HUDEP-2 (cell line): Measurements from ENCODE around the gene TWIST2.
A peak's percentile ranks its signal among the peaks of the same experiment; 100 is the strongest.

Experiments used
- DNase-seq, 76 experiments: peaks; one replicate each; lab custom pipeline; 2025; ENCODE audit not compliant: unreplicated experiment in 76 of 76; lab: John Stamatoyannopoulos, UW

The TWIST2 gene

DNA sequence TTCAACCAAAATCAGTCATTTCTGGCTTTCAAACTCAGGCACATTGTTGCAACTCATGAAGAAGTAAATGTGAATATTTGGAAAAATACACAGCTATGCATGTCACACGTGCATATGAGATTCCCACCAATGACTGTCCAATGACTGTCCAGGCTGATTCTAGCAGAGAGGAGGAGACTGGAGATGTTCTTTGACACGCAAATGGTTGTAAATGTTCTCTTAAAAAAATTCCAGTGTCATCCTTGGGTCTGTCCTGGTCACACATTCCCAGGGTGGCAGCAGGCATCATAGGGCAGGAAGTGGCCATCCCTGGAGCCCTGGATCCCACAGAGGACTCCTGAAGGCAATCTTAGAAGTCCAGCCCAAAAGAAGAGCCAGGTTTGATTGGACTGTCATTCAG is 40.9 kb downstream of the TWIST2 start:
- no peak for DNase-seq

DNA sequence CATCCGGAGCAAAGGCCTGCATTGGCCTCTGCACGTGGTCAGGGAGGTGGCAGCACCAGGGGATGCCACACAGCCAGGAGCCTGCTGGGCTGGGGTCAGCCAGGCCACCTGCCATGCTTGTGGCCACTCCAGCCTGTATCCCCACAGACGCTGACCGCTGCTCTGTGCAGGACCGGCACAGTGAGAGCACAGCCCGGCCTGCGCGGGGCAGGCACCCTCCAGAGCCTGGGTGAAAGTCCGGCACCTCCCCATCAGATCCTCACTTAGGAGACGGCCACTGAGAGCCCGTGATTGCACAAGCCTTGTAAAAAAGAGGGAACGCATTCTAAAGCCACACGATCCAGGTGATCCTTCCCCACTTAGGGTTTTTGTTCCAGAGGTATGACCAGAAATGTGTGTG is 42.2 kb downstream of the TWIST2 start:
- no peak for DNase-seq

DNA sequence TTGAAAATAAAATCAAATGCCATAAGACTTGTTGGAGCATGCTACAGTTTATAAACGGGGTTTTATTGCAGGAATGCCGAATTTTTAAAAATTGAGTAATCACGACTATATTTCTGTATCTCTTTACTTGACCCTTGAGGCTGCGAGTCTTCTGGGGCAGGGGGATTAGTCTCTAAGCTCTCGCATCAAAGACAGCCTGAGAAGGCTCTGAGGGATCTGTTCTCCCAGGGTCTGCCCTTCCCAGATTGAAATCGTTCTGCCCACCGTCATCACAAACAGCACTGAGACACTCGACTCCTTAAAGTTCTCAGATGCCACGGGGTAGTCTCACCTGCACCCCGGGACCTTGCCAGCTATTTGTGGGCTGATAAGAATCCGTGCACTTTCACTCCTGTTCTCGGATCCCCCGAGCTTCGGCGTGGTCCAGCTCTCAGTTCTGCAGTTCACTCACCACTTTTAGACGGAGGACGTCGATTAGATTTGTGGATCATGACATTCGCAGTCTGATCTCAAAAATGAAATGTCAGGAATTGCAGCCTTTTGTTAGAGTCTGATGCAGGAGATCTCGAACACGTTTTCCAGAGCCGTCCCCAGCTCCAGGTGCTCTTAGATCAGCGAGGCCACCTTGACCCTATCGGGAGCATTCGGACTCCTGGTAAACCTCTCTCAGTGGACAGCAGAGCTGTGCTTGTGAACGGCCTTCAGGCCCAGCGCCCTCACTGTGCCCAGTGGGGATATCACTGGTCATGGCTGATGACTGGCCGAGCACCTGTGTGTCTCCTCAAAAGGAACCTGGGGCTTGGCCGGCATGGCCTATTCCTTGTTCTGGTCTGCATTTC is 43.0 kb downstream of the TWIST2 start:
- DNase-seq, result no peak

DNA sequence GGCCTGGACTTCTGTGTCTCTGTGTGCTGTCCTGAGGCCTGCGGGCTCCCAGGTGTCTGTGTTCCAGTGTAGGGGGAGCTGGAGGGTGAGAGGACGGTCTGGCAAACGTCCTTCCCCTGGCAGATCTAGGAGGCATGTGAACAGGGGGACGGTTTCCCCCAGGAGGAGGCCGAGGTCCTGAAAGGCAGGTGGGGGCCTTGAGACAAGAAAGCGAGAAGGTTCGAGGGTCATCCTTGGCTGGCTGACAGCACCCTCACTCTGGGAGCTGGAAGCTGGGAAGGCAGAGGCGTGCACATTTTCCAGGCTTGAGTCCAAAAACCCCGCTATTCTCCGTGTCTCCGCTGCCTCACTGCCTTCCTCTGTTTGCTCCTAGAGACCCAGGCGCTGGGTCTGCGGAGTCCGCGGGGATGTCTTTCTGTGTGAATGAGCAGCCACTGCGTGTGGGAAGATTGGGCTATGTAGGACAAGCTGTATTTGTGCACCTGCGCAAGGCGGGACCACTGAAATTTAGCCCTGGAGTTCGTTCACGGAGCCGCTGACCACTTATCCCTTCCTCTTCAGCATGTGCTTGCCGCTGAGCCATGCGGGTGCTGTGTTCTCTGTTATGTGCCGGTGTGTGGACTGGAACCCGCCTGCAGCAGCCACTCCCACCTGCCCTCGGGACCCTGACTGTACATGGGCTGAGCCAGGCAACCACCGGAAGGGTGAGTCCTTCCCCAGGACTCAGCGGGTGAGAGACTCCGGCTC is 43.7 kb downstream of the TWIST2 start:
- DNase-seq, result no peak

DNA sequence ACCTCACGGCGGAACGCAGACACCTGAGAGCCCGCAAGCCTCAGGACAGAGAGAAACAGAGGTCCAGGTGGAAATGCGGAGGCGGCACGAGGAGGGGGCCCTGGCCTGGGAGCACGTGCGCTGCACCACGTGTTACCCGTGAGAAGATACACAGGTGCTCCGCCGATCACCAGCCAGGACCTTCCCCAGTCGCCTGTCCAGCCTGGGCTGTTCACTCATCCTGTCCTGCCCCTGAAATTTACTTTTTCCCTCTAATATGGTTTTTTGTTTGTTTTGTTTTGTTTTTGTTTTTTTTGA is 44.3 kb downstream of the TWIST2 start:
- no peak for DNase-seq

DNA sequence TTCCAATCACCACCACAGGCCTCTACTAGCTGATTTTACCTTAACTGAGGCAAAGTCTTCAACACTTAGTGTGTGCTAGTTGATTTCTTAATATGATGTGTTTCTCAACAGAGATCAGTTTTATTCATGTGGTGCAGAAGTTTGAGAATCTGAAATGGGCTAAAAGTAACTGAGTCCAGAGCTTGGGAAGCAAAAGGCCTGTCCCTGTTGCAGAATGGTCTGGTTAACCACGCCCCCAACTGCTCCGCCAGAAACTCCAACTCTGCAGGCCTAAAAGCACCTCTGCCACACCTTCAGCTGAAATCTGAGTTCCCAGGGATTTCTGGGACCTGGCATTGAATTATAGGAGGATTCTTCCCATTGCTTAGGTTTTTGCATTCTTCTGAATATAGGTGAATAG is 44.9 kb downstream of the TWIST2 start:
- no peak for DNase-seq

DNA sequence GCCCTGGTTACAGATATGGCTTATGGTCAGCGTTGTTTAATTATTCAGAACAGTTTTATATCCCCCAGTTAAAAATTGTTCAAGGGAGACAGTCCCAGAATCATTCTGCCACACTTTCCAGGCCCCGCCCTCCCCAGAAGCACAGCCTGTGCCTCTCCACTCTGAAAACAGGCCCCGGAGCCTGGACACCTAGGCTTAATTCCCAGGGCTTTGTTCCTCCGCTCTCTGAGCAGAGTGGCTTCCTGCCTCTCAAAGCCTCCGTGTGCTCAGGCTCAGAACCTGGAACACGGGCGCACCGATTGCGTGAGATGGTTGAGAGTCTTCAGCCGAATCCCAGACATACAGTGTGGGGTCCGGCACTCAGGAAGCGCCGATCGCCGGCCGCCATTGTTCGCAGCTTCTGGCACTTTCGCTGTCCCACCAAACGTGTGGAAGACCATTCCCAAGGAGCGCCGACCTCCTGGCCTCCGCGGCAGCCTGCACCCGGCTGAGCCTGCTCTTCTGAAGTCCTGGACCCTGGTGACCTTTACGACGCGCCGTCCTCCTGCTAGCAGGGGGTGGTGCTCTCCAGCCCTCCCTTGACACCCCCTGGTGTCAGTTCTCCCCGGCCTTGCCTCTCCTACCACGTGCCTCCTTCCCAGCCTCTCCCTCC is 45.6 kb downstream of the TWIST2 start:
- DNase-seq, result no peak

DNA sequence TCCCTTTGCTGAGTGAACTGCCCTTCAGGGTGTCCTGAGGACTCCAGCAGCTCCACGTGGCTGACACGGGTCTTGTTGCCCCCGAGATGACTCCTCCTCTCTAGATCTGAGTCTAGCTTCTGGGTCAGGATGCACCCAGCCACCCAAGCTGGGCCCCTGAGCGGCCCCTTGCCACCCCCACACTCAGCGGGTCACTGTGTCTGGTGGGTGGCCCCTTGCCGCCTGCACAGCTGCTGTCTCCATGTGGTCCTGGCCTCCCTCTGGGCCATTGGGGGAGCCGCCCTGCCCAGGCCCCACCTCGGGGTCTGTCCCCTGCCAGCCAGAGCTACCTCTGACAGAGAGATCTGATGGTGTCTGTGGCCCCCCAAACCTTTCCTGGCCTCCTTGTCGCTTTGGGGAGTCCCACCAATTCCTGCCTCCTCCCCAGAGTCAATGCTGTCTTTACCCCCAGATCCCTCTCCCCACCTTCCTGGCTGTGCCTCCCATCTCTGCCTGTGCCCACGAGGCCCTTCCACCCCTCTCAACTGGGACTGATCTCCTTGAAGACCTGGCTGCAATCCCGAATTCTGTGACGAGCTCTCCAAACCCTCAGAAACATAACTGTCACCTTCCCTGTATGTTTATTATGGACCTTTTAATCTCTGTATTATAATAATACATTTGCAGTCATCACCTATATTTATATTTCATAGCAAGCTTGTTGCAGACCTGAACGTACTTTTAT is 46.5 kb downstream of the TWIST2 start:
- DNase-seq, result no peak

DNA sequence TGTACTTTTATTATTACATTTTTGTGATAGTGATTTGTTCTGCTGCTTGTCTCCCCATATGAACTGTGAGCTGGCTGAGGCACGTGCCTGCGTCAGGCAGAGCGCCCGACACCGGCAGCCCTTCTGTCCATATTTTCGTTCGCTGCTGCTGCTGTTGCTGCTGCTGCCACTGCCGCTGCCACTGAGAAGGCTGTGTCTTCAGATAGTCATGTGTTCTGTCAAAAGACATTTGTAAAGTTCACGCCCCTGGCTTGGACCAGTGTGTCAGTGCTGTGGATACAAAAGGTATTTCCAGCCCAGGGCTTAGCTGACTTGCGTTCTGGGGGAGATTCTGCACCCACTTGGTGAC is 47.0 kb downstream of the TWIST2 start:
- DNase-seq, result no peak

DNA sequence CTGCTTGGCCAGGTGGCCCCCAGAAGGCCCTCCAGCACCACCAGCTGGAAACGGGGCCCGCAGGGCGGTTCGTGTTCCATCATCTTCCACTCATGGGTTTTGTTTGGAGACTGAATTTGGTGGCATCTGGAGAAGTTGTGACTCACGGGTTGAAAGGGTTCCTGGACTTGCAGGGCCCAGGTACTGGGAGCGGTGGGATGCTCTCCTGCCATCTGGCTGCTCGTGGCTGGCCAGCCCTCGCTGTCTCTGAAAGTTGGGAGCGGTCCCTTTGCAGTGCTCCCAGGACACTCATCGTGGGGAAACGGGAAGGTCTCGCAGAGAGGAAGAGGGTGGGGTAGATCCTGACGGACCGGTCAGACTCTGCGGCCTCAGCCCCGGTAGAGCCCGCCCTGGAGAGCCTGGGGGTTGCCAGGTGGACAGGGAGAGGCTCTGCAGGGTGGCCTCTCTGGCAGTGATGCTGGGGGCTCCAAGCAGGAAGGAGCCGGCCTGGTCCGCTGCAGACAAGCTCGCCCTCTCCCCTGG is 47.5 kb downstream of the TWIST2 start:
- no peak for DNase-seq

DNA sequence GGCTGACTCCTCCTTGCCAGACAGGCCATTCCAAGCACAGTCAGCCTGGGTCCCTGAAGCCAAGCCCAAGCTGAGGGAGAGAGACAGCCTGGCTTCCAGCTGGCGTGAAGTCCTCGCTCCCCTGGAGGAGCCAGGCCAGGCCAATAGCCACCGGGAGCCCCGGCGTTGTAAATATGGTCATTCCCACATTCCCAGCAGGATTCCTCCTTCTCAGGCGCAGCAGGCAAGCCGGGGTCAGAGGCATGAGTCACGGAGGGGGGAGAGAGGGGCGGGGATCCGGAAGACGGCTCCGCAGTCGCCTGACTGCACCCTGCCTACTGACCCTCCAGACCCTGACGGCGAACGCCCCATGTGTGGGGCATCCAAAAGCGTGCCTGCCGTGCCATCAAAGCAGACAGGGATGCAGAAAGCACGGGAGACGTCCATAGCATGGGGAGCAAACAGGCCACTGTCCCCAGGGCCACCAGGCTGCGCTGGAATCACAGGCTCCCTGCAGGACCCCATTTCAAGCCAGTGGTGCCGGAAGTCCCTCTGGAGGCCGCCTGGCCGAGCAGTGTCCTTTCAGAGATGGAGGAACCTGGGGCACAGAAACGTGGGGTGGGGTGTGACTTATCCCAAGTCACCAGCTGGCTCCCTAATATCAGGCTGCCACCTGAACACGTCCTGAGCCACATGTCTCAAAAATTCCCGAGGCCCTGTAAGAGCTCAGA is 48.2 kb downstream of the TWIST2 start:
- no peak for DNase-seq

DNA sequence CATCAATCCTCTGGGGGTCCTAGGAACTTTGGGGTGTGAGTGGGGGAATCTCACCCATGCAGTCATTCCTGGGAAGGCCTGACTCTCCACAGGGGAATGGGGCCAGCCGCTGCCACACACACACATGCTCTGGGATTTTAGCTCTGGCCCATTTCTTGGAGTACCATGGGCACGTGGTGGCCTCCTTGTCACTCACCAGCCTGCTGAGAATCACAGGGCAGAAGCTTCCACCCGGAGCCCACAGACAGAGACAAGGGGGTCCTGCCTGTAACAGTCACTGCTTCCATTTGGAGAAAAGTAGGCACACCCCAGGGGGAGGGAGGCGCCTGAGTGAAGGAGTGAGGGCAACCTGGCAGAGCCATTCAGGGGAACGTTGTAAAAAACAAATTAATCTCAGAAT is 48.8 kb downstream of the TWIST2 start:
- DNase-seq, result no peak

DNA sequence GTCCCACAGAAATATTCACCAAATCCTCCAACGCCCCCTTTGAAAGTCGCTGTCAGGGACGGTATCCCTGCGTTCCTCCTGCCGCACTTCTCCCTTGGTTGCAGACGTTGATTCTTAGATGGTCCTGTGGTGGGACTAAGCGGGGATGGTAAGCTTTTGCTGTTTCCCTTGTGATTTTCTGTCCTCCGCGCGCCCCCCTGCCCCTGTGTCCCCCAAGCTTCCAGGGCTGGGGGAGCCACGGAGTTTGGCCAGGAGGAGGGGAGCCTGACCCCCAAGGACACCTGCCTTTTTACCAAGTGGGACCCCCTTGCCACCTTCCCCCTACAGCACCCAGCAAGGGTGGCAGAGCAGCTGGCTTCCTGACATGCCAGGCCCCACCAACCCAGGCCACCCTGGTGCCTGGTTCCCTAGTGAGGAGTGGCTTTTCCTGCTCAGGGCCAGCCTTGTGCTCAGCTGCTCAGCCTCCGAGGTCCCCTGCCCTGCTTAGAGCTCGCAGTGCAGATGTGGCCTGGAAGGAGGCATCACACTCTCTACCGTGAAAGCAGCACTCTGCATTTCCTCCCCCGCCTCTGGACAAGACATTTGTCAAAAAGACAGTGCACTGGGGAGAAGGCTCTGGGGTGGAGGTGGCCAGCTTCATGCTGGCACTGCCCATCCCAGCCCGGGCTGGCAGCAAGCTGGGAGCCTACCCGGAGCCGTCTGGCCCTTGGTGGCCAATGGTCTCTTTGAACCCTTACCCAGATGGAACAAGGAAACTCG is 49.4 kb downstream of the TWIST2 start:
- DNase-seq, result no peak

DNA sequence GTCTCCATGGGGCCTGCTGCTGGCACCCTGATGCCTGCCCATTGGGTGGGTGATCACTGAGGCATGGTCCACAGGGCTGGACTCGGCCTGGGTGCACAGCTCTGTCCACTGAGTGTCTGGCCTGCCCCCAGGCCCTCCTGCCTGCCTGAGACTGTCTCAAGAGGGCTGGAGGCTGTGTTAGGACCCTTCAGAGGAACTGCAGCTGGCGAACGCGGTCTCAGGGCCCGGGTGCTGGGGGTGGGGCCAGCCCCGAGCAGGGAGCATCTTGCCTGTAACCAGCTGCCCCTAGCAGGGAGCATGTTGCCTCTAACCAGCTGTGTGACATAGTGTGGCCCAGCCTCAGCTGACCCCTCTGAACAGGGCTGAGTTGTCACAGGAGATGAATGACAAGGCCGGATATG is 50.0 kb downstream of the TWIST2 start:
- DNase-seq, result no peak

DNA sequence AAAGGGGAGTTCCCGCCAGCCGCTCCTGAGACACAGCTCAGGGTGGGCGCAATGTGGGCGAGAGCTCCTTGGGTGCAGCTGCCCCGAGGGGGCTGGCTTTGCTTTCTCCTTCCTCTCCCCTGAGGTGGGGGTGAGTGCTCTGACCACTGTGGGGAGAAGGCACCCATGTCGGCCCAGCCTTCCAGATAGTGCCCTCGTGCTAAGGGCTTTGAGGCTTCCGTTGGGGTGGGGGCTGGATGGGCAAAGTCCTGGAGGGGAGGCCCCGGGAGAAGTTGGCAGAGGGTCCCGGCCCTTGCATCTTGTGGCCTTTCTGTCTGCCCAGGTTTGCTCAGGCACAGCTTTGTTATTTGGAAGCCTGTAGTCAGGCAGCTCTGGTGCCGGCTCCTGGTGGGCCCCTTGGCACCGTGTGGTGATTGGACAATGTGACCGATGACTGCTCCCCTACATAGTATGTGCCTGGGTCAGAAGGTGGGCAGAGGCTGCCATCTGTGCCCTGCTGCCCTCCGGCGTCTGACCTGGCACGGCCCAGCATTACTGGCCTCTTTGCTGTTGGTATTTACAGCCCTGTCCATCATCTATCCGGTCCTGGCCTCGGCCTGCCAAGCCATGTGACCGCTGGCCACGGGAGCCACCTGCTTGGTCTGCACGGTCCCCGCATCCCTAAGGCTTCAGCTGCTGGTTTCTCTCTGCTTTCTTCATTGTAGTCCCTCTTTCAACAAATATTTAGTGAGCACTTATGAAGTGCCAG is 50.8 kb downstream of the TWIST2 start:
- DNase-seq, result no peak

DNA sequence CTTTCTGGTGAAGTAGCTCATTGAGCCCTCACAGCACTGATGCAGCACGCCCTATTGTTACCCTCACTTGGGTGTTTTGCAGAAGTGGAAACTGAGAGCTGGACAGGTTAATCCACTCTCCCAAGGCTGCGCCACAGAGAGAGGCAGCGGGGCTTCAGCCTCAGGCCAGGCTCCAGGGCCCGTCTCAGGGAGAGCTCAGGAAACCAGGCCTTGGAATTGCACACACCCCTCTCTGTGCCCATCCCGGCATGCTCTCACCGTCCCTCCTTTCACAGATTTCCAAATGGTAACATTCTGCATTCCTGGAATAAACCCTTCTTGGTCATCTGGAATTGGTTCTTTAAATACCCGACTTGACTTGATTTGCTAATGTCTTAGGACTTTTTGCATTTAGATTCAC is 51.5 kb downstream of the TWIST2 start:
- no peak for DNase-seq

DNA sequence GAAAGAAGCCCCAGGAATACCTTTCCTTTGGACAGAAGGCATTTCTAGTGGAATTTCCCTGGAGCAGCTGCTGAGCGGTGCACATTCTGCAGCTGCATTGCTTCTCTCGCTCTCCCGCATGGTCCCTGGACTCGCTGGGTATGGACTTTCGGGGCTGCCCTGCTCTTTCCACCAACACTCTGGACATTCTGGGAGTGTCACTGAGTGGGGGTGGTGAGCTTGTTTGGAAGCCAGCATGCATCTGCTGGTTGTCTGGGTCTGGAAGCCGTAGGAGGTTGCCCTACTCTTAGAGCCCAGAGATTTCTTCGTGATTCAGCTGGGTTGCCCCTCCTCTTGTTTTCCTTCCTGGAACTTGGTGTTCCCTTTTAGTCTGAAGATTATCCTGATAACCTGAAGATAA is 52.6 kb downstream of the TWIST2 start:
- DNase-seq, result no peak

DNA sequence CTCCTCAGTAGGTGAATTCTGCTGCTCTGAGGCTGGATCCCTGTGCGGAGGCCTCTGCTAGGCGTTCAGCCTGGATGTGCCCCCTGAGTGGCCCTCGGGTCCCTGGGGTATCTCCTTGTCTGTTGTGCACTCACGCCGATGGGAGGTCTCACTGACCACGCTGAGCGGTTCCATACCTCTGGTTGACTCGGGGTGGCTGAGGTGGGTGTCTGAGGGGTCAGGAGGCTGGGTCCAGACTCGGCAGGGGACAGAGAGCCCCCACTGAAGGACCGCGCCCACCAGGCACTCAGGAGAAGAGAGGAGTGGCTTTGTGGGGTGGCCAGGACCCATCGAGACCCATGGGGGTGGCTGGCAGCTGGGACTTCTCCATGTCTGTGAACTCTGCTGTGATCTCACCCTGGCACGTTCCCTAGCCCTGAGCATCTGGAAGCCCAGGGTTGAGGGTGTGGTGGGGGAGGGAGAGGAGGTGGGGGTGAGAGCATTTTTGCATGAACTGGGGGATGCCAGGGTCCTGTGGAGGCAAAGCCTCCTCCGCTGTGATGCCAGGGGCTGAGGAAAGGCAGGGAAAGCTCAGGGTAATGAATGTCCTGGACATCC is 53.7 kb downstream of the TWIST2 start:
- DNase-seq, result peak in 1 of 76 experiments; percentile 11

DNA sequence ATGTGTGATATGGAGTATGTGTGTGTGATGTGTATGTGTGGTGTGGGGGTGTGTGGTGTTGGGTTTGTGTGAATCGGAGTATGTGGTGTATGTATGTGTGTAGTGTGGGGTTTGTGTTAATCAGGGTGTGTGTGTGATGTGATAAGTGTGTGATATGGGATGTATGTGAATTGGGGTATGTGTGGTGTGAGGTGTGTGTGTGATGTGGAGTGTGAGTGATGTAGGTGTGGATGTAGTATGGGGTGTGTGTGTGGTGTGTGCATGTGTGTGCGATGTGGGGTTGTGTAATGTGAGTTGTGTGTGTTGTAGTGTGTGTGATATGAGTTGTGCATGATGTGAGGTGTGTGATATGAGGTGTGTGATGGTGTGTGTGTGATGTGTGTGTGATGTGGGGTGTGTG is 54.4 kb downstream of the TWIST2 start:
- no peak for DNase-seq
